HEK293T (cell line): ENCODE results near the gene SLC24A1.

Source experiments
- CTCF ChIA-PET: fragments of 350-600 bp; formaldehyde crosslinking; extraction: SDS; loops from one replicate; lab custom pipeline; 2021; ENCODE audit warnings: antibody characterized with exemption, inconsistent platforms; lab: Yijun Ruan, JAX
- POLR2A ChIA-PET: fragments of 350-600 bp; formaldehyde crosslinking; extraction: SDS; loops from one replicate; lab custom pipeline; 2020; ENCODE audit warnings: antibody characterized with exemption, inconsistent platforms; lab: Yijun Ruan, JAX
- DNase-seq: peaks from one replicate; pipeline ENCODE4 v3.0.0; 2012; ENCODE audit warnings: mixed read lengths; ENCODE audit errors: extremely low spot score
- ARNT ChIP-seq: fragments of 450-650 bp; IDR thresholded peaks from 2 replicates; pipeline ENCODE4 v1.6.1; 2017; ENCODE audit warnings: mild to moderate bottlenecking
- BHLHE40 ChIP-seq: fragments of 450-650 bp; IDR thresholded peaks from 2 replicates; pipeline ENCODE4 v1.6.1; 2016; ENCODE audit warnings: mild to moderate bottlenecking, moderate library complexity, borderline replicate concordance
- CTBP1 ChIP-seq: fragments of 450-650 bp; IDR thresholded peaks from 2 replicates; pipeline ENCODE4 v1.6.1; 2016; ENCODE audit warnings: borderline replicate concordance
- ELF4 ChIP-seq: fragments of 450-650 bp; IDR thresholded peaks from 2 replicates; pipeline ENCODE4 v1.6.1; 2017; ENCODE audit warnings: antibody characterized with exemption
- FOXA1 ChIP-seq: fragments of 450-650 bp; IDR thresholded peaks from 2 replicates; pipeline ENCODE4 v1.6.1; 2016; ENCODE audit warnings: mild to moderate bottlenecking
- FOXK2 ChIP-seq: fragments of 450-650 bp; IDR thresholded peaks from 2 replicates; pipeline ENCODE4 v1.6.1; 2016; ENCODE audit warnings: mild to moderate bottlenecking
- FOXM1 ChIP-seq: fragments of 450-650 bp; IDR thresholded peaks from 2 replicates; pipeline ENCODE4 v1.6.1; 2017; ENCODE audit warnings: mild to moderate bottlenecking, borderline replicate concordance
- HDGF ChIP-seq: fragments of 450-650 bp; IDR thresholded peaks from 2 replicates; pipeline ENCODE4 v1.6.1; 2017; ENCODE audit warnings: antibody characterized with exemption, borderline replicate concordance
- L3MBTL2 ChIP-seq: fragments of 450-650 bp; conservative IDR thresholded peaks from 2 replicates; pipeline ENCODE4 v1.6.1; 2016; ENCODE audit warnings: mild to moderate bottlenecking
- LEF1 ChIP-seq: fragments of 450-650 bp; IDR thresholded peaks from 2 replicates; pipeline ENCODE4 v1.6.1; 2017; ENCODE audit warnings: mild to moderate bottlenecking, borderline replicate concordance
- NFRKB ChIP-seq: fragments of 450-650 bp; IDR thresholded peaks from 2 replicates; pipeline ENCODE4 v1.6.1; 2016; ENCODE audit warnings: mild to moderate bottlenecking, moderate library complexity
- PKNOX1 ChIP-seq: fragments of 450-650 bp; IDR thresholded peaks from 2 replicates; pipeline ENCODE4 v1.6.1; 2016
- SP1 ChIP-seq: fragments of 450-650 bp; IDR thresholded peaks from 2 replicates; pipeline ENCODE4 v1.6.1; 2017
- SUZ12 ChIP-seq: fragments of 450-650 bp; IDR thresholded peaks from 2 replicates; pipeline ENCODE4 v1.6.1; 2016; ENCODE audit warnings: mild to moderate bottlenecking
- TARDBP ChIP-seq: fragments of 450-650 bp; IDR thresholded peaks from 2 replicates; pipeline ENCODE4 v1.6.1; 2016
- ZNF384 ChIP-seq: fragments of 450-650 bp; IDR thresholded peaks from 2 replicates; pipeline ENCODE4 v1.6.1; 2016

SLC24A1 gene

GRCh38 chr15:65621638-65622037 is at the start of gene SLC24A1:
Gene SLC24A1 (plus strand): TSS chr15:65621938. CDS start chr15:65624081, 2,143 bp downstream.
- no peak for DNase-seq
- POLR2A ChIA-PET = interaction anchor here (3.4 kb wide), 1 partner anchor 10 kb away, joined by 26 read pairs; the partner anchor contains the start of gene INTS14
- CTCF ChIA-PET = interaction anchor here (1.1 to 1.4 kb wide), 2 partner anchors 16 to 235 kb away, joined by 3 to 4 read pairs; no protein-coding TSS in a partner anchor
- no peak for TF ChIP-seq HDGF
- no peak for TF ChIP-seq SUZ12
- no peak for TF ChIP-seq CTBP1
- TF ChIP-seq NFRKB = no peak
- no peak for TF ChIP-seq PKNOX1
- no peak for TF ChIP-seq L3MBTL2
- no peak for TF ChIP-seq ELF4
- no peak for TF ChIP-seq ARNT
- TF ChIP-seq ZNF384 = no peak
- TF ChIP-seq BHLHE40 = no peak
- TF ChIP-seq FOXK2 = no peak
- no peak for TF ChIP-seq FOXA1
- no peak for TF ChIP-seq TARDBP
- no peak for TF ChIP-seq FOXM1
- no peak for TF ChIP-seq LEF1
- no peak for TF ChIP-seq SP1

GRCh38 chr15:65571971-65572370 is 49.8 kb upstream of the SLC24A1 start:
- no peak for TF ChIP-seq FOXK2
- no peak for TF ChIP-seq HDGF
- TF ChIP-seq NFRKB = no peak
- TF ChIP-seq BHLHE40 = no peak
- no peak for TF ChIP-seq ARNT
- no peak for TF ChIP-seq L3MBTL2
- no peak for TF ChIP-seq ELF4
- no peak for TF ChIP-seq SUZ12
- TF ChIP-seq SP1 = no peak
- no peak for TF ChIP-seq FOXA1
- no peak for TF ChIP-seq LEF1
- no peak for TF ChIP-seq CTBP1
- TF ChIP-seq PKNOX1 = no peak
- no peak for DNase-seq
- CTCF ChIA-PET = interaction anchor here (0.8 kb wide), 1 partner anchor 167 kb away, joined by 6 read pairs; no protein-coding TSS in a partner anchor
- POLR2A ChIA-PET = no interaction called here

- DNase-seq = no peak
- POLR2A ChIA-PET = no interaction called here
- CTCF ChIA-PET = no interaction called here
- TF ChIP-seq NFRKB = no peak
- TF ChIP-seq HDGF = no peak
- no peak for TF ChIP-seq BHLHE40
- TF ChIP-seq FOXA1 = no peak
- TF ChIP-seq PKNOX1 = no peak
- TF ChIP-seq SP1 = no peak
- TF ChIP-seq CTBP1 = no peak
- no peak for TF ChIP-seq ZNF384
- no peak for TF ChIP-seq ARNT
- no peak for TF ChIP-seq FOXM1
These were observed 45.1 kb upstream of the SLC24A1 start for GRCh38 chr15:65576664-65577063.

GRCh38 chr15:65577129-65577996 is 44.4 kb upstream of the SLC24A1 start:
- DNase-seq = no peak
- TF ChIP-seq FOXM1 = no peak
- TF ChIP-seq LEF1 = no peak
- no peak for TF ChIP-seq SUZ12
- TF ChIP-seq ARNT = no peak
- no peak for TF ChIP-seq ZNF384
- no peak for TF ChIP-seq ELF4
- TF ChIP-seq BHLHE40 = no peak
- no peak for TF ChIP-seq PKNOX1
- TF ChIP-seq NFRKB = no peak
- CTCF ChIA-PET = no interaction called here
- POLR2A ChIA-PET = no interaction called here

- DNase-seq = no peak
- POLR2A ChIA-PET = interaction anchor here (0.6 to 1.5 kb wide), 2 partner anchors 32 to 48 kb away, joined by 4 to 6 read pairs; partner anchors contain the start of genes HACD3 and INTS14
- no peak for TF ChIP-seq L3MBTL2
- TF ChIP-seq HDGF = no peak
- TF ChIP-seq ARNT = no peak
- TF ChIP-seq SP1 = no peak
- TF ChIP-seq CTBP1 = no peak
- CTCF ChIA-PET = no interaction called here
These were observed 42.6 kb upstream of the SLC24A1 start for GRCh38 chr15:65578904-65579728.
